ENCODE measurements around the gene FSHR.

The FSHR gene

GRCh38 chr2:49032936-49033335 lies 121.4 kb downstream of the FSHR start:
- no peak for DNase-seq (ENCODE audit: low read depth in 2 of 2, low spot score in 1 of 2)

- DNase-seq (ENCODE audit: low read depth in 2 of 2, low spot score in 1 of 2), result no peak
Measured at GRCh38 chr2:49032126-49032525, 122.2 kb downstream of the FSHR start.

GRCh38 chr2:49029406-49029805 lies 124.9 kb downstream of the FSHR start:
- DNase-seq (ENCODE audit: low read depth in 2 of 2, low spot score in 1 of 2), result no peak

DNA sequence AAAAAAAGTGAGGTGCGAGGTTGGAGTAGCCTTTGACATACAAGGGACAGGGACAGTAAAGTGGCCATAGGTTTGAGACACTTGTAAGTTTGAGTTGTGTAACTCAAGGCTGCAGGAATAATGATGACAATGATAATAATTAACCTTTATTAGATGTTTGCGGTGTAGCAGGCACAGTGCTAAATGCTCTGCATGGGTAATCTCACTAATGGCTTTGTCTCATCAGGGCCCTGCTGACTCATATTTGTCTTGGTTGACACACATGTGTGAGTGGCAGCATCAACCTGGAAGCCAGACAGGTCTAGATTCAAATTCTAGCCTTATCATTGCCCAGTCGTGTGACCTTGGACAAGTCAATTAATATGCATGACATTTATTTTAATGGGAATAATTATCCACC lies 126.2 kb downstream of the FSHR start:
- DNase-seq (ENCODE audit: low read depth in 2 of 2, low spot score in 1 of 2), result no peak

- DNase-seq (ENCODE audit: low read depth in 2 of 2, low spot score in 1 of 2), result no peak
Measured at GRCh38 chr2:49026706-49027105, 127.6 kb downstream of the FSHR start.

GRCh38 chr2:49021271-49021670 lies 133.0 kb downstream of the FSHR start:
- no peak for DNase-seq (ENCODE audit: low read depth in 2 of 2, low spot score in 1 of 2)

DNA sequence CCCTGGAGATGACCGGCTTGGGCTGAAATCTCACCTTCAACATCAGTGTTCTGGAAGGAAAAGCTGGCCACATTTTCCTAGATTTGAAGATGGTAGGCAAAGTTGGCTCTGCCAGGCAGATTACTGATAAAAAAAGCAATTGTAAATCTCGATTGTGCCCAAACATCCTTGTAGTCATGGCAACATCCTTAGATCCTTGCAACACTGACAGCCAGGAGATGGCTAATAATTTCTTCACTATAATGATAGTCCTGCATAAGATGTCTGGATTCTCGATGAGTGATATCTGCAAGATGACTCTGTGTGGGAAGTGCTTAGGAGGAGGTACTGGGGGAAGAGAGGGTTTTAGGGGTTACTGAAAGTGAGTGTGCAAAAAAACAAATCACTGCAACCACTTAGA lies 149.1 kb downstream of the FSHR start:
- DNase-seq (ENCODE audit: low read depth in 2 of 2, low spot score in 1 of 2), result no peak

- no peak for DNase-seq (ENCODE audit: low read depth in 2 of 2, low spot score in 1 of 2)
Measured at GRCh38 chr2:49004036-49004626, 150.2 kb downstream of the FSHR start.

GRCh38 chr2:49003201-49003600 lies 151.1 kb downstream of the FSHR start:
- no peak for DNase-seq (ENCODE audit: low read depth in 2 of 2, low spot score in 1 of 2)

GRCh38 chr2:49002750-49003149 lies 151.6 kb downstream of the FSHR start:
- no peak for DNase-seq (ENCODE audit: low read depth in 2 of 2, low spot score in 1 of 2)

DNA sequence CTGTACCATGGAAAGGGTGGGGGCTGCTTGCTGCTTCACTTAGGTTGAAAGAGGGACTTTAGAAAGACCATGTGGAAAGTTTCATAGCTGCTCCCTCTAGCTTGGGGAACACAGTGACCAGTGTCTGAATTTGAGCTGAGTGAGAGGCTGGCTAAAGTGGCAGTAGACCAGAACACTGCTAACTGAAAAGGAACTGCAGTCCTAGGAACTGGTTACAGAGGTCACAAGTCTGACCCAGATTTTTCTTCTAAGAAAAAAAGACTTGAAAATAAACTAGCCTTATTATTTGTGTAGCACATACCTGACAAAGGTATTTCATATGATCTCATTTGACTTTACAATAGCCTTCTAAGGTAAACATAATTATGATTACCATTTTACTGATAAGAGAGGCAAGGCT lies 153.6 kb downstream of the FSHR start:
- no peak for DNase-seq (ENCODE audit: low read depth in 2 of 2, low spot score in 1 of 2)

GRCh38 chr2:48998449-48998848 lies 155.9 kb downstream of the FSHR start:
- no peak for DNase-seq (ENCODE audit: low read depth in 2 of 2, low spot score in 1 of 2)

DNA sequence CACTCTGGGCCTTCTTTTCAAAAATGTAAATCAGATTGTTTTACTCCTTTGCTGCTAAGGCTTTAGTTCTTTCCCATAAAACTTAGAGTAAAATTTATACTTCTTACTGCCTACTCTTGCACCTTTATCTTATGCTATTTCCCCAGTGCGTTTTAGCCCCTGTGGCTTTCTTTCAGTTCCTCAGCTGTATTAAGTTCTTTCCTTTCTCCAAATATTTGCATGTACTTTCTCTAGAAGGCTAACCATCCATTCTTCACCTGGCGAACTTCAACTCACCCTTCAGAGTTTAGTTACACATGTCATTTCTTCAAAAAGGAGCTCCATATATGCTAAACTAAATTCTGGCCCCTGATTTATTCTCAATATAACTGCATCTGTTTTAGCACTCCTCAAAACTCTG lies 160.7 kb downstream of the FSHR start:
- DNase-seq (ENCODE audit: low read depth in 2 of 2, low spot score in 1 of 2), result no peak

GRCh38 chr2:48991415-48992131 lies 162.7 kb downstream of the FSHR start:
- no peak for DNase-seq (ENCODE audit: low read depth in 2 of 2, low spot score in 1 of 2)

- DNase-seq (ENCODE audit: low read depth in 2 of 2, low spot score in 1 of 2), result no peak
Measured at GRCh38 chr2:48984922-48985321, 169.4 kb downstream of the FSHR start.

DNA sequence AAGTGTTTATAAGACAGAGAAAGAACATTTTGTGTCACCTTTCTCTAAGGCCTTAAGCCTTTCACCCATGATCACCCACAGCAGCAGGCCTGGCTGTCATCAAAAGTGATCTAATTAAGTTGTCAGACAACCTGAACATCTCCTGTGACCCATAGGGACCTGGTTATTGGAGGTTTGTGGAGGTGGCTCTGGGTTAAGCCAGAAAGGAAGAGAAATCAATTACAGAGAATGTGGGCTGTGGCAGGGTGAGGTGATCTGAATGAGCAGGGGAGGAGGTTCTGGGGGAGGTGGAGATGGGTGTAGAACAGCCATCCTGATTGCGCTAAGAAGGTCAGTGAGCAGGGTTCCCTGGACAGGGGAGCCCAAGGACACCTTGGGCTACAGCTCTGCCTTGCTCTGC lies 170.8 kb downstream of the FSHR start:
- DNase-seq (ENCODE audit: low read depth in 2 of 2, low spot score in 1 of 2), result no peak

GRCh38 chr2:48982887-48983435 lies 171.4 kb downstream of the FSHR start:
- DNase-seq (ENCODE audit: low read depth in 2 of 2, low spot score in 1 of 2), result no peak

DNA sequence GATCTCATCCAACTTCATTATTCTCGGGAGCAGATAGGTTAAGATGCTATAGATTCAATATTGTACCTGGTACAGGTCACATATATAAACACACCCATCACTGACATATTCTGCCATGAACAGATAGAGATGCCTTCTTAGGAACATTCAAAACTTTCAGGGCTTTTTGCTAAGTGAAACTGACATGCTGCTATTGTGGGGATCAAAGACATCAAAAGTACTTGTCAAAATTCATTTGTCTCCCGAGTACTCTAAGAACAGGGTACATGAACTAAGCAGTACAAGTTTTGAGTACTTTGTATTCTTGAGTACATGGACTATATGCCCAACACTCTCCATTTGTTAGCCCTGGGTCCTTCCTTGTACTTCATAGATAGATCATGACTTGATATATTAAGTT lies 173.5 kb downstream of the FSHR start:
- DNase-seq (ENCODE audit: low read depth in 2 of 2, low spot score in 1 of 2), result no peak

GRCh38 chr2:48979691-48980090 lies 174.6 kb downstream of the FSHR start:
- no peak for DNase-seq (ENCODE audit: low read depth in 2 of 2, low spot score in 1 of 2)

- DNase-seq (ENCODE audit: low read depth in 2 of 2, low spot score in 1 of 2), result no peak
Measured at GRCh38 chr2:48978131-48978530, 176.2 kb downstream of the FSHR start.

GRCh38 chr2:48971801-48972200 lies 182.5 kb downstream of the FSHR start:
- DNase-seq (ENCODE audit: low read depth in 2 of 2, low spot score in 1 of 2), result no peak

DNA sequence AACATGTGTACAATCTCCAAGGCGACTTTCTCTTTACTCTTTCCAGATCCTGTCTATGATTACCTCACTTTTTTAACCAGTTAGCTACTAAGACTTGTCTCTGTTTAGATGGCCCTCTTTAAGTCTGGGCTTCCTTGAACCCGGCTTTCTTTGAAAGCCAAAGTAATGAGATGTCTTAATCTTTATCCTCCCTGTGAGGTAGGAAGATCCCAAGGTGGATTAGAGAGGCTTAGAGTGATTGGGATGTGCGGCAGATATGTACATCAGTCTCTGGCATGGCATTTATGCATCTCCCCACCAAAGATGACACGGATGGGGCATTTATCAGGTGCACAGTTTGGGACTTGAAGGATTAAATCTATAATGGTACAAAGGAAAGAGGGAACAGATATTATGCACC lies 186.3 kb downstream of the FSHR start:
- no peak for DNase-seq (ENCODE audit: low read depth in 2 of 2, low spot score in 1 of 2)

GRCh38 chr2:48965204-48965603 lies 189.1 kb downstream of the FSHR start:
- DNase-seq (ENCODE audit: low read depth in 2 of 2, low spot score in 1 of 2), result no peak

Measured in stimulated activated CD8-positive, alpha-beta memory T cell treated with anti-CD3 and anti-CD28 coated beads, Interleukin-4, amount 100 ng/mL, for 4 hours (primary cell).